ENCODE results near the gene DACT2. TPM values are rescaled to one million over a fixed set of nuclear protein-coding genes. Genes with fewer than 3 reads are reported as not detected.

Gene DACT2
- total RNA-seq, 2 donors from 2014 or later, result 0.24 to 1.7 TPM

DNA sequence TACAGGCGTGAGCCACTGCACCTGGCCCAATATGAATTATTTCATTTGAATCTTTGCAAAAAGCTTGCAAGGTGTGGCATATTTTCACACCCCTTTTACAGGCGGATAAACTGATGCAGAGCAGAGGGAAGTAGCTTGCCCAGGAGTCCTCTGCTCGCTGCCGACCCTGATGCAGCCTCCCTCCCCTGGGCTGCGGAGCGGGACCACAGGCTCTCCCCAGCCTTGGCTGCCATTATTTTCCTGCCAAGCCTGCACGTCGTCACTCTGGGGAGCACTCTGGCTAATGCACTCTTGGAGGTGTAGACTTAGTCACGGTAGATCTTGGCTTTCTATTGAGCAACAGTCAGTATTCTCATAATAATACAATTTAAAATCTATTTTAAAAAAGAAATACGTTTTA is 34.8 kb upstream of the DACT2 start:
- intact Hi-C loops (cut with DNase I), result loop anchor here in 1 of 2 donors (10.0 kb wide), 1 partner anchor 1680 kb away; no protein-coding TSS in a partner anchor
- no peak for DNase-seq (ENCODE audit: low spot score)

DNA sequence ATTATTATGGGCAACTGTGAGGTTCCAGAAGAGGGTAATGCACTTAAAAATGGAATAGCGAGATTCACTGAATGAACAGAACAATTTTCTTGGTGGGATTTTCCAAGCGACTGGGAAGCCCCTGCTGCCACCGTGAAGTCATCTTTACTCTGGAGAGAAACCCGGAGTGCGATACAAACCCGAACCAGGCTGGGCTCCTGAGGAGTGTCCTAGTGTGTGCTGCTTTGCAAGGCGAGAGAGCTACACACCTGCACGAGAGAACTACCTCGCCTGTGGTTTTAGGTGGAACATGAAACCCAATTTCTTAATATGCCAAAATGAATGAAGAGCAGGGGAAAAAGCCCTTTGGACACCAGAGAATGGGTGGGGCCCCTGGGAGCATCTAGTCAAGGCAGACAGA is 33.5 kb upstream of the DACT2 start:
- intact Hi-C loops (cut with DNase I), result loop anchor here in 1 of 2 donors (10.0 kb wide), 1 partner anchor 1682 kb away; no protein-coding TSS in a partner anchor
- no peak for DNase-seq (ENCODE audit: low spot score)

DNA sequence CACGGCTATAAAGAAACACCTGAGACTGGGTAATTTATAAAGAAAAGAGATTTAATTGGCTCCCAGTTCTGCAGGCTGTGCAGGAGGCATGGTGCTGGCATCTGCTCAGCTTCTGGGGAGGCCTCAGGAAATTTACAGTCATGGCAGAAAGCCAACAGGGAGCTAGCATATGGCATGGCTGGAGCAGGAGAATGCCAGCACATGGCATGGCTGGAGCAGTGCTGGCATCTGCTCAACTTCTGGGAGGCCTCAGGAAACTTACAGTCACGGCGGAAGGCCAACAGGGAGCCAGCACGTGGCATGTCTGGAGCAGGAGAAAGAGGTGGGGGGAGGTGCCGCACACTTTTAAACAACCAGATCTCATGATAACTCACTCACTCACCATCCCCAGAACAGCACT is 32.5 kb upstream of the DACT2 start:
- intact Hi-C loops (cut with DNase I), result loop anchor here in 1 of 2 donors (10.0 kb wide), 1 partner anchor 1683 kb away; no protein-coding TSS in a partner anchor
- no peak for DNase-seq (ENCODE audit: low spot score)

DNA sequence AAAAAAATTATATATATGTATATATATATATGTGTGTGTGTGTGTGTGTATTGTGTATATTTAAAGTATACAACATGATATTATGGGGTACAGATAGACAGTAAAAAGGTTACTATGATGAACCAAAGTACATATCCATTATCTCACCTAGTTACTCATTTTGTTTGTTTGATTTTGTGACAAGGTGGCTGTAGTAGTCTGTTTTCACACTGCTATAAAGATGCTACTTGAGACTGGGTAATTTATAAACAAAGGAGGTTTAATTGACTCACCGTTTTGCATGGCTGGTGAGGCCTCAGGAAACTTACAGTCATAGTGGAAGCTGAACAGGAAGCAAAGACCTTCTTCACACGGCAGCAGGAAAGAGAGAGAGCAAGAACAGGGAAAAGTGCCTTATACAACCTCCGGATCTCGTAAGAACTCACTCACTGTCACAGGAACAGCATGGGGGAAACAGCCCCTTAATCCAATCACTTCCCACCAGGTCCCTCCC is 30.2 kb upstream of the DACT2 start:
- intact Hi-C loops (cut with DNase I), result loop anchor here in 1 of 2 donors (10.0 kb wide), 1 partner anchor 1685 kb away; no protein-coding TSS in a partner anchor
- DNase-seq (ENCODE audit: low spot score), result no peak

DNA sequence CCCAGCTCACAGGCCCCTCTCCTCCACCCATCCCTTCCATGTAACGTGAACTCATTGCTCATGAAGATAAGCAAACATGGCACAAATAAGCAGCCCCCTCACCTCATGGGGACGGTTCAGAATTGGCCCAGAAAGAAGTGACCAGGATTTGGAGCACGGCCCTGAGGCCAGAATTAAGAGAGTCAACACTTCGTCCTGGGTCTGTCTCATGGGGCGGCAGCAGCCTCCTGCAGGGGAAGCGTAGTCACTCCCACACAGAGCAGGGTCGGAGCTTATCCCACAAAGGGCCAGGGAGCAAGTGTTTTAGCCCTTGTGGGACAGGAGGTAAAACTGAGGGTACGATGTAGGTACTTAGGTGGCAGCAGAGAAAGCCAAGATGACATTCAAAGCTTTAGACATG is 28.6 kb upstream of the DACT2 start:
- intact Hi-C loops (cut with DNase I), result no loop called here
- DNase-seq (ENCODE audit: low spot score), result no peak

DNA sequence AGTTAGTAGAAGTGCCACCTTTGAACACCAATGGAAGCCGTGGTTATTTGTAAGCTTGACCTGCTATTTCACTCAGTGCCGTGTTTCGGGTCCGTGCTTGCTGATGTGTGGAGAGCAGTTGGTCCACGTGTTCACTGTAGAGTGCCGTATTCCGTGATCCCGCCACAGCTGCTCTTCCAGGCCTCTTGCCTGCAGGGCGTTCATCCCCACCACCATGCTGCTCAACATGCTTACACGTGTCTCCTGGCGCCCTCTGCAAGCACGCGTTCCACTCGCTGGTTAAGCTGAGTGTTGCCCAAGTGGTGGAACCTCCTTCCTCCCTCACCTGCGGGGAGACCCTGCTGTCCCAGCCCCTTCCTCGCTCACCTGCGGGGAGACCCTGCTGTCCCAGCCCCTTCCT is 28.0 kb upstream of the DACT2 start:
- intact Hi-C loops (cut with DNase I), result no loop called here
- peak; percentile 78 for DNase-seq (ENCODE audit: low spot score)

DNA sequence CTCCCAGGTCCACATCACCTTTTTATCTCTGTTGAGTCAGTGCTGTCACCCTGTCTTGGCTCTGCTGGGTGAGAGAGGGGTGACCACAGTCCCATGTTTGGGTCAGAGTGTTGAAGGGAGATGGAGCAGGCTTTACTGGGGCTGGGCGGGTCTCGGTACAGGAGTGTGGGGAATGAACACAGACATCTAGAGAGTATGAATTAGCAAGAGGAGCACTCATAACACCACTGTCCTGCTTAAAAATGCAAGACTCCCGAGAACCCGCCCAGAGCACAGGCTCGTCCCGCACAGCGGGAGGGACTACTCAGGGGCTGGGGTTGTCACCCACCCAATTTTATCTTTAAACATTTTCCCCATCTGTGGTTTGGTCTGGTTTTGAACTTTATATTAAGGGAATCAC is 27.5 kb upstream of the DACT2 start:
- intact Hi-C loops (cut with DNase I), result no loop called here
- no peak for DNase-seq (ENCODE audit: low spot score)

DNA sequence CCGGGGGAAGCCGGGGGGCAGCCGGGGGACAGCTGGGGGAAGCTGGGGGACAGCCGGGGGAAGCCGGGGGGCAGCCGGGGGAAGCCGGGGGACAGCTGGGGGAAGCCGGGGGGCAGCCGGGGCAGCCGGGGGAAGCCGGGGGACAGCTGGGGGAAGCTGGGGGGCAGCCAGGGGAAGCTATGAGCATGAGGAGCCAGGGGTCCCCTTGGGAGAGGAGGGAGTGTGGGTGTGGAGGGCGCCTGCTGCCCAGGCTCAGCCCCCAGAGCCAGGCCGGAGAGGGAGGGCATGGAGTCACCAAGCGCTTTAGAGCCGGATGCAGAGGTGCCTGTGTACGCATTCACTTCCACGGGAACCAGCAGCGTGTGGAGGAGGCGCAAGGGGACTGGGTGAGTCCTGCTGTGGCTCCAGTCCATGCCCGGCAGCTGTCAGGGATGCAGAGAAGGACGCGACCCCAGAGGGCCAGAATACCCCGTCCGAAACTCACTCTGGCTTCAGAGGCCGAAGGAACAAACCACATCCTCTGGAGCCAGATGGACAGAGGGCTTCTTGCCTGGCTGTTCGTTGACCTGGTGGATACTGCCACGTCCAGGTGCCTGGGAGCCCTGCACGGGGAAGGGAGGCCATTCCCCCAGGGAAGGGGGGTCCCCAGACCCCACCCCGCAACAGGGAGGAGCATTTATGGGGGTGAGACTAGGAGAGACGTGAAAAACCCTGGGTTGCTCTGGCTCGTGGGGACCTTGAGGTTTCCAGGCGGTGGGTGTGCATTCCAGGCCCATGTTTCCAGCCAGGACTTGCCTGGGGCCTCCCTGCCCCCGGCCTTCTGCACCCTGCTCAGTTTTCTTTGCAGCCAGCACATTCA is 26.5 kb upstream of the DACT2 start:
- DNase-seq (ENCODE audit: low spot score), result no peak
- intact Hi-C loops (cut with DNase I), result no loop called here

DNA sequence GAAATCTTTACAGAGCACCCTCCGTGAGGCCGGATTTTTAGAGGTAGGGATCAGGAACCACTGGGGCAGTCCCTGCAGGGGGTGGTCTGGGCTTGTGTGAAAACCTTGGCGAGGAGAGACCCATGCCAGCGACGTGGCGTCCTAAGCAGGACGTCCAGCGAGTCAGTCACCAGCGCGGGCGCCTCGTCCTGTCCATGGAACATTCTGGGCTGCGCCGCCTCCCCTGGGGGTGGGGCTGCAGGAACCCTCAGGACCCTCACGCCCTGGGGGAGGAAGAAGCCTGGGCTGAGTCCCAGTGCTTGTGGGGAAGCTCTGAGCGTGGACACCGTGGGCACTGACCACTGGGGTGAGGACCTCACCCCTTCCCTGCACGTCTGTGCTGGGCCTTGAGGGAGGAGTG is 25.7 kb upstream of the DACT2 start:
- DNase-seq (ENCODE audit: low spot score), result peak; percentile 79
- intact Hi-C loops (cut with DNase I), result no loop called here

DNA sequence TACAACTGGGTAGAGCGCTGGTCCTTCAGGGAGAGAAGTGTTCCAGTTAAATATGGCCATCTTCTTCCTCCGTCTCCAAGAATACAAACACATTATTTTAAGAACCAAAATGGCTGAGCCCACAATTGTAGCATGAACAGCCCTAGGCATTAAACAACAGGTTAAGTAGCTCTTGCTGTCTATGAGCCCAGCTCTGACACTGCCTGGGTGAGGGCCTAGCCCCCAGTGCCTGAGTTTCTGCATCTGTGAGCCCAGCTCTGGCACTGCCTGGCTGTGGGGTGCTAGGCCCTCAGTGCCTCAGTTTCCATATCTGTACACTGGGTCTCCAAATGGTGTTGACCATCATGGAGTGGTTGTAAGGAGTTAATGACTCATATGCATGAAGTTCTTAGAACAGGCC is 24.8 kb upstream of the DACT2 start:
- no peak for DNase-seq (ENCODE audit: low spot score)
- intact Hi-C loops (cut with DNase I), result no loop called here

DNA sequence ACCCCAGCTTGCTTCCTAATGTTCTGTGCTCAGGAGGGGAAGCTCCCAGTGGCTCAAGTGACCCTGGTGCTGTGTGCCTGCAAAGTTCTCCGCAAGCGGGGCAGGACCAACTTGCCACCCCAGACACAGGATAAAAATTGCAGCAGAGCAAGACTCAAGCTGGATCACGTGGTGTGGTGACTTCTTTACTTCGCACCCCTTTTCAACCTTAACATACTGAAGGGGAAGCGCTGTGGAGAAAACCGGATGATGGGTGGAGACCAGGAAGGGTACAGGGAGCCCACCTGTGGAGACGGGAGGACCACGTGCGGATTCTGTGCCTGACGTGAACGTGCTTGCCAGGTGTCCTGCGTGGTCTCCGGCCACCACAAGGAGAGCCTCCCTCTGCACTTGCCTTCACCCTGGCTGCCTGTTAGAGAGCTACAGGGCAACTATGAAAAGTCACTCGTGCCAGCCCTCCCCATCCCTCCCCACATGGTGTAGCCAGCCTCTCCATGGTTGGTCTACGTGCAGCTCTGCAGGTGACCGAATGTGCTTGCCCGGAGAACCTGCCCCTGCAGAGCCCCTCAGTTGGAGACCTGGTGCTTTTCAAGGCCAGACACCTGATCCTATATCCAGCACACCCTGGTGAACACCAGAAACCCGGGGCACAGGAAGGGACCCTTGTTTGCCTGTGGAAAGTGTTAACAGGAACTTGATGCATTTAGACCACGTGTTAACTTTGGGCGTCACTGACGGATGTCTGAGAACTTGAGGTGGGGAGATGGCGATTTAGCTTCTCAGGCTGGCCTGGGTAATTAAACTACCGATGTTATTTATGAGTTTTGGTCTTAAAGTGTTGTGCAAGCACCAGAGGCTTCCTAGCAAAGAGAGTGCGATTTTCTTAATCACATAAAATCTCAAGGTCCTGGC is 23.9 kb upstream of the DACT2 start:
- DNase-seq (ENCODE audit: low spot score), result no peak
- intact Hi-C loops (cut with DNase I), result no loop called here

DNA sequence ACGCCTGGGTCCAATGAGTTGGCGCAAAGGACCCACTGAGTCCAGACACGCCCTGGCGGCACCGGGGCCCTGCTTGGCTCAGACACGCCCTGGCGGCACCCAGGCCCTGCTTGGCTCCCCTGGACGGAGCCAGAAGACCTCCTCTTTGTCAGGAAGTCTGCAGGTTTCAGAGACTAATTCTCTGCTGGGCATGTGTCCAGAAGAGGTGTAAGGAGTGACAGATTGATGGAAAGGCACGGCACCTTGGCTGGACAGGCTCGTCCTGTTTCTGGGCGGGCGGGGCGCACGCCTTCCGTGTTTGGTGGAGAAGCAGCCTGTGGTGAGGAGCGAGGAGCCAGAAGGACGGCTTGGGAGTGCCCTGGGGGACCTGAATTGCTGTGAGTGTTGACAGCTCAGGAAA is 23.1 kb upstream of the DACT2 start:
- DNase-seq (ENCODE audit: low spot score), result no peak
- intact Hi-C loops (cut with DNase I), result no loop called here

DNA sequence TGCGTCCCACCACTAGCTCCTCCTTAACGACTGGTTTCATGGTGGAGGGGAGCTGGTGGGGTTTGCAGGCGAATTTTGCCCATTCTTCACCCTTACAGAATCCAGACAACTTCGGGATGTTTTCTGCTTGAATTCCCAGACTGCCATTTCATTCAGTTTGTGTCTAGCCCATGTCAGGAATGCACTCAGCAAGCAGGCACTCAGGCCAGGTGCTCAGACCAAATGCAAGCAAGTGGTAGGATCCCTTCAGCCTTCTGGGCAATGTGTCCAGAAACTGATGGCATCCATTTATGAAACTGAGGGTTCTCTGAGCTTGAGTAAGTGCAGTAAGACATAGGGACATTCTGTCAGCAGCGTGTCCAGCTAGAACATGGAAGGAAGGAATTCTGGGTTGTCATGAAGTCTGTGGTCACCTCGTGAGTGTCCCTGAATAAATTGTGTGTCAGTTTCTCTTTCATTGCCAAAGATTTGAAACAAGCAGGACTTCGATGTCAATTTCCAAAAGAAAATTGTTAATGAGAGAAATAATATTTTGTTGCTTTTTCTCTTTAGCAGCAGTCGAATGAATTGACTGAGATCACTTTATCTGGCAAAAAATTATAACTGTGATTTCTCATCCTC is 21.8 kb upstream of the DACT2 start:
- intact Hi-C loops (cut with DNase I), result no loop called here
- no peak for DNase-seq (ENCODE audit: low spot score)

DNA sequence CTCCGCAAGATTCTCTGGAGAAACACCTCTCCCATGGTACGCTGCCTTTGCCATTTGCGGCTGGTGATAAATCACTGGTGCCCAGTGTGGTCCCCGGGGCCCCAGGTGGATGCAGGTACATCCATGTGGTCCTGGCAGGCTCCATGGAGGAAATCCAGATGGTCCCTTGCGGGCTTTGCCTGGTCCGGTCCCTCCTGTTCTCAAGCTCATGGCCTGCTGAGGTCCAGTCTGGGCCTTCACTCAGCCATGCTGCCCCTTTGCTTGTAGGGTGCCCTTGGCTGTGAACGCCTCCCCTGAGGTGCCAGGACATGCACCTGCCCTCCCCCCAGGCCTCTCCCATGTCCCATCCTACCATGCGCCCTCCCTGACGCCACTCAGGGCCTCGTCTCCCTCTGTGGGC is 21.2 kb upstream of the DACT2 start:
- DNase-seq (ENCODE audit: low spot score), result no peak
- intact Hi-C loops (cut with DNase I), result no loop called here

DNA sequence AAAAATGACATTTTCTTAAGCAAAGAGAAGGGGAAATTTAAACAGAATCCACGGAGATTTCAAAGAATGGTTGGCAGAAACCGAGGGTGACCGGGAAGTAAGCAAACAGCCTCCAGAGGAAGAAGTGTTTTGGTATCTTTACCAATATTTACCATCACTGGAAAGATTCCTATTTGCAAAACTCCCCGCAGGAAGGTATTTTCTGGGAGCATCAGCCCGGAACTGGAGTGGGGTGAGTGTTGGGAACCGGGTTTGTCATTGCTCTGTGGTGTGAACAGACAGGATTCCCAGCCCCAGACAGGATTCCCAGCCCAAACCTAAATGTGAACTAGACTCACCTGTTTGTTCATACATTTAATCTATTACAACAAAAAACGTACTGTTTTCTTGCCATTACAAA is 19.2 kb upstream of the DACT2 start:
- no peak for DNase-seq (ENCODE audit: low spot score)
- intact Hi-C loops (cut with DNase I), result no loop called here

DNA sequence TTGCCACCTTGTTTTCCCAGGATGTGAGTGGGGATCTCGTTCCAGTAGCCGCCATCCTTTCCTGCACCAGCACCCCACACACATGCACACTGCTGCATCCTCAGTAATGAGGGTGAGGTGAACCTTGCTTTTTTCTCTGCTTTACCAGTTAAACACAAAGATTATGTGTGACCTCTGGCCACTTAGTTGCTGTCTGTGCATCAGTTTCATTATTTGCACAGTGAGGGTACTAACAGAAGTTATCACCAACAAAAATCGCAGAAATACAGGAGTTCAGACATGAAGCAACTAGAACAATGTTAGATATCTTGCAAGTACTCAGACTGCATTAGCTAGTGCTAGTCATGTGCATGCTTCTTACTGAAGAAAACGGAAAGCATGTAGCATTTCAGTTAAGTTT is 17.4 kb upstream of the DACT2 start:
- intact Hi-C loops (cut with DNase I), result no loop called here
- no peak for DNase-seq (ENCODE audit: low spot score)

DNA sequence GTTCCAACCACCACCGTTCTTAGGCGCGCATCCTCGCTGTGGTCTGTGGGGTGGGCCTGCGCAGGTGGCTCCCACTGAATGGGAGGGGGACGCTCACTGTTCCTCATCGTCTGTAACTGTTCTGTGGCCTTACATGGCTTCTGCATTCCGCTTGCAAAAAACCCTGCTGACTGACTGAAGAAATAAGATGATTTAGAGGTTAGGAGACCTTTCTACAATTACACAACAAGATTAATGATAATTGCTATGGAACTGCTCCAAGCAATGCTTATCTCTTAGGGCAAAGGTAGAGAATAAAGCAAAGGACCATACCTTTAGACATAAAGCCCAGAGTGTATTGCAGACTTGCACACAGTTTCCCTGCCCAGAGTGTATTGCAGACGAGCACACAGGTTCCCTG is 14.4 kb upstream of the DACT2 start:
- intact Hi-C loops (cut with DNase I), result no loop called here
- no peak for DNase-seq (ENCODE audit: low spot score)

DNA sequence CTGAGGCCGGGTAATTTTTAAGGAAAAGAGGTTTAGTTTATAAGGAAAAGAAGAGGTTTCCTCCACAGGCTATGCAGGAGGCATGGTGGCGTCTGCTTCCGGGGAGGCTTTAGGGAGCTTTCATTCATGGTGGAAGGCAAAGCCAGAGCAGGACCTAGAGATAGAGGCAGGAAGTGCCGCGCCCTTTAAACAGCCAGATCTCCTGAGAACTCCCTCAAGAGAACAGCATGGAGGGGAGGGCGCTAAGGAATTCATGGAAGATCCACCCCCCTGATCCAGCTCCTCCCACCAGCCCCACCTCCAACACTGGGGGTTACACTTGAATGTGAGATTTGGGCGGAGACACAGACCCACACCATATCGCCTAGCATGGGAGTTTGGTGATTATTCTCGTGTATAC is 13.9 kb upstream of the DACT2 start:
- no peak for DNase-seq (ENCODE audit: low spot score)
- intact Hi-C loops (cut with DNase I), result no loop called here

DNA sequence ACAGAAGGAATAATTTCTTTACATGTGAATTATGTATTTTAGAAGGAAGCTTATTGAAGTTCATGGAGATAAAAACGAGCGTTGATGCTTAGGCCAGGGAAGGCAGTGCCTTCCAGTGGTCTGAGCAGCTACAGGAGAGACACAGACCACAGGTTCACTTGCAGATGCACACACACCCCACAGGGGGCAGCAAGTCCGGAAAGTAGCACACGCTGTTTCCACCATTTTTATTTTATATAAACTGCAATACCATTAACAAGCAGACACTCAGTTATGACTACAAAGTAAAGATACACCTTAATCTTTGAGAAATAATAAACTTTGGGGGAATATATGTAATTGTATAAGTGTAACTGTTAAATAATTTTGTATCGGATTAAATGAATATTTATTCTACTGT is 13.5 kb upstream of the DACT2 start:
- intact Hi-C loops (cut with DNase I), result no loop called here
- DNase-seq (ENCODE audit: low spot score), result no peak

DNA sequence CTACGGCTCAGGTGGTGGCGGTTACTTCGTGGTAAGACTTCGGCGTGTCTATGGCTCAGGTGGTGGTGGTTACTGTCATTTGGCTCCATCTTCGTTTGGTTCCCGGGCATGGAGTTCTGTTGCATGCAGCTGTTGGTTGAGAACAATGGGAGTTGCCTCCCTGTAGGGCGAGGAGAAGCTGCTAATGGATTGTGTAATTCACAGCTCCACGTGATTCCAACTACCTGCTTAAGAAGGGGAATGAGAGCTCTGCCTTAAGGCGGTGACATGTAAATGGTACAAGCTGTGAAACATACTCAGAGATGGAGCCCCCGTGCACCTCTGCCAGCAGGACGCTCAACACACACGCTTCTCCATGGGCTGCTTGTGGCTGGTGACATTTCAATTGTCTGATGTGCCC is 12.4 kb upstream of the DACT2 start:
- intact Hi-C loops (cut with DNase I), result no loop called here
- no peak for DNase-seq (ENCODE audit: low spot score)
